ENCODE data around the gene PCBP3.

DNA sequence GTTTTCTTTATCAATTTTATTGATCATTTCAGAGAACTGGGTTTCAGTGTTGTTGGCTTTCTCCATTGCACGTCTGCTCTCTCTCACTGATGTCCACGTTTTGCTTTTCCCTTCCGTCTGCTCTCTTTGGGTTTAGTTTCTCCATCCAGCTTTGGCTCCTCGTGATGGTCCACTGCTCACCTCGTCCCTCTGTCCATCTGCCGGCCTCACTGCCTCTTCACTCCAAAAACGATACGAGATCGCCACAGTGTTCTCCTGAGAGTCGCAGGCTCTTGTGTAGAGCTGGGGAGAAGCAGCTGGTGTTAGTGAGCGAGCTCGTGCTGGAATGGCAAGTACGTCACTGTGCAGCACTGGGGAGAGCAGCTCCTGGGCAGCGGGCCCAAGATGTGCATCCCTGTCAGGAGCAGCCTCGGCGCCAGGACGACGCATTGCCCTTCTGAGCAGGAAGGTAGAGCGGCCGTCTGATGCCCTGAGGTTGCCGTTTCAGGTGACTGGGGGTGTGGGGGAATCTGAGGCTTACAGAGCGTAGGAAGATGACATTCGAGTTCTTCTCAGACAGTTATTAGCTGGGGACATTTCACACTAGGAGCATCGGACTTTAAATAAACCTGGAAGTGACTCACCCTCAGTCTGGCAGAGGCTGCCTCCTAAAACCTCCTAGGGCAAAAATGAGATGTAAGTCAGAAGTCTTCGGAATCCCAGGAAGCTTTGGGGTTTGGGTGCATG lies 31.4 kb upstream of the PCBP3 start:
- TF ChIP-seq CTCF (IDR thresholded peaks at IDR 0.05) = no peak
- TF ChIP-seq POLR2A (IDR thresholded peaks at IDR 0.05) = no peak

Measured in right lobe of liver (tissue), 4 donors.